ENCODE results near the gene SEC16A.

The SEC16A gene

DNA sequence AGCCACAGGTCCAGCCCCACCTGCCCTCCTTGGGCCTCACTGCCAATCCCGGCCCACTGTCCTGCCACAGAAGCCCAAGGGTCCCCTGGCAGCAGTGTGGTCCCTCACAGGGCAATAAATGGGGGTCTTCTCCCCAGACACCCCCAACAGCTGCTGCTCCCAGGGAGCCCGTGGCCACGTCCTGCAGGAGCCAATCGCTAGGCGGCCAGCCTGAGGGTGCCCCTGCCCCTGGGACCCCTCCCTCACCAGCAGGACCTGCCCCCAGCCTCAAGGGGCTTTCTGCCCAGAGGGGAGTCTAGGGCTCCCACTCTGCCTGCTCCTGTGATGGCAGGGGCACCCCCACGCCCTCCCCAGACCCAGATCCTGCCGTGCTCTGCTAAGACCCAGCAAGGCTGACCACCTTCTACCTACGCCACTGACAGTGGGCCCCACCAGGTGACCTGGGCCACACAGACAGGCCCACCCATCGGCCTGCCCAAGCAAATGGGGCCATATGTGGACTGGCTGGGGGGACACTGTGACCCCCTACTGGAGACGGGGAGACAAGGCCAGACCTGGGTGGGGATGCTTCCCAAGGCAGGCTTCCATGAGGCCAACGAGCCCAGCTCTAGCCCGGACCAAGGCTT is 46.0 kb upstream of the SEC16A start:
- in situ Hi-C loops (cut with HindIII; ENCODE audit: low sequenced_read_pairs): no loop called here

GRCh38 chr9:136527721-136528710 is 45.2 kb upstream of the SEC16A start:
- peak; percentile 28 for DNase-seq (ENCODE audit: low read depth, low spot score)
- H3K4me3 ChIP-seq (ENCODE audit: low read depth, low read length): no peak overlapping the region
- no peak for TF ChIP-seq CTCF (IDR thresholded peaks at IDR 0.05; ENCODE audit: low read depth, low read length)
- in situ Hi-C loops (cut with HindIII; ENCODE audit: low sequenced_read_pairs): no loop called here

More for the DNA sequence above, 46.0 kb upstream of the SEC16A start:
- H3K4me3 ChIP-seq (ENCODE audit: low read depth, low read length): no peak overlapping the region
- no peak for DNase-seq (ENCODE audit: low read depth, low spot score)
- TF ChIP-seq CTCF (IDR thresholded peaks at IDR 0.05; ENCODE audit: low read depth, low read length): no peak

DNA sequence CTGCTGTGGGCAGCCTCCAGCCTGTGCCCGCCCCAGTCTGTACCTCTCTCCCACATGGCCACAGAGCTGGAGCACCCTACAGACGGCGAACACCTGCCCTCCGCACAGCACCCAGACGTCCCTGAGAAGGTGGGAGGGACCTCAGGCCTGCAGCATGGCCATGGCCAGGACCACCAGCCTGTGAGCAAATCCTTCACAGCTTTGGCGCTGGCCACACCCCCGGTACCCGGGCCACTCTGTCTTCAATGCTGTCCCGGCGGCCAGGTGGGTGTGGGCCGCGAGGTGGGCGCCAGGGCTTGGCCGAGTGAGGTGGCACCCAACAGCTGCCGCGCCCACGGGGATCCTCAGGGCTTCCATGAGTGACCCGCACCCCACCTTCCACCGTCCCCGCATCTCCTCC is 44.3 kb upstream of the SEC16A start:
- TF ChIP-seq CTCF (IDR thresholded peaks at IDR 0.05; ENCODE audit: low read depth, low read length): no peak
- no peak overlapping the region for H3K4me3 ChIP-seq (ENCODE audit: low read depth, low read length)
- in situ Hi-C loops (cut with HindIII; ENCODE audit: low sequenced_read_pairs): no loop called here
- no peak for DNase-seq (ENCODE audit: low read depth, low spot score)

DNA sequence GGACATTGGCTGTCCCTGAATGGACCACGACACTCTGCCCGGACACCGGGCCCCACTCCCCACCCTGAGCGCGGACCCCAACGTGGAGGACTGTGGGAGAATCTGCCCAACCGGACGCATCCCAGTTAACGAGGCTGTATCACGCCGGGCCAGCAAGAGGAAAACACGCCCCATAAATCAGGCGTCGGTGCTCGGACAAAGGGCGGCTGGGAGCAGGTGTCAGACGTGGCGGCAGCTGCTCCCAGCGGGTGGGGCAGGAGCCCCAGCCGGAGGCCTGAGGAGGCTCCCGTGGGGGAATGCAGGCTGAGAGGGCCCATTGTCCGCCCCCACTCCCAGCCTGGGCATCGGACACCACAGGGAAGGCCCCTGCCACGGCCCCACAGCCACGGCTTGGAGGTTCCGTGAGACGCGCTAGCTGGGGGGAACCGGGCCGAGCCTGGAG is 43.8 kb upstream of the SEC16A start:
- H3K4me3 ChIP-seq (ENCODE audit: low read depth, low read length): no peak overlapping the region
- in situ Hi-C loops (cut with HindIII; ENCODE audit: low sequenced_read_pairs): no loop called here
- no peak for DNase-seq (ENCODE audit: low read depth, low spot score)
- TF ChIP-seq CTCF (IDR thresholded peaks at IDR 0.05; ENCODE audit: low read depth, low read length): no peak

- in situ Hi-C loops (cut with HindIII; ENCODE audit: low sequenced_read_pairs): no loop called here
- DNase-seq (ENCODE audit: low read depth, low spot score): peak; percentile 50
- H3K4me3 ChIP-seq (ENCODE audit: low read depth, low read length): no peak overlapping the region
- peak; percentile 6 for TF ChIP-seq CTCF (IDR thresholded peaks at IDR 0.05; ENCODE audit: low read depth, low read length)
These were observed 43.1 kb upstream of the SEC16A start for GRCh38 chr9:136525841-136526499.

DNA sequence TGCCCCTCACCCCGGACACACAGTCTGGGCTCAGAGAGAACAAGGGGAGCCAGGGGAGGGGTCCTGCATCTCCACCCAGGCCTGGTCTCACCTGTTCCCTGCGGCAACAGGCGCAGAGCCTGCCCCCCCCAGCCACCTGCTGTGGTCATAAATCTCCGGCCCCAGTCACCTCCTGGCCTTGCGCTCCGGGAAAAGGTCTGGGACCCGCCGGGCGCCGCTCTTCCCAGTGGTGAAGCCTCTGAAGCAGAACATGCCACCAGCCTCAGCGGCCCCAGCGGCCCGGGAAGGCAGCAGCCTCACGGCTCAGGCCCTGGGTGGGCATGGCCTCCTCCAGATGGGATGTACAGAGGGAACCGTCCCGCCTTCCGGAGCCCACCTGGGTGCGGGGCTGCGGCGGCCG is 42.4 kb upstream of the SEC16A start:
- no peak for TF ChIP-seq CTCF (IDR thresholded peaks at IDR 0.05; ENCODE audit: low read depth, low read length)
- no peak overlapping the region for H3K4me3 ChIP-seq (ENCODE audit: low read depth, low read length)
- DNase-seq (ENCODE audit: low read depth, low spot score): no peak
- in situ Hi-C loops (cut with HindIII; ENCODE audit: low sequenced_read_pairs): no loop called here
